NCI-H2196 treated with DMSO at 0.1 percent for 48 hours (cell line): ENCODE results near the gene TLE7.

Experiments used
- DNase-seq: peaks from one replicate; lab custom pipeline; 2025; ENCODE audit not compliant: unreplicated experiment; lab: John Stamatoyannopoulos, UW

The TLE7 gene

GRCh38 chr16:71414038-71414437 is 27.8 kb downstream of the TLE7 start:
- no peak for DNase-seq

GRCh38 chr16:71413341-71413740 is 28.5 kb downstream of the TLE7 start:
- no peak for DNase-seq

- peak; percentile 15 for DNase-seq
Measured at GRCh38 chr16:71412270-71413160, 29.3 kb downstream of the TLE7 start.

- DNase-seq: no peak
Measured at GRCh38 chr16:71410146-71410545, 31.7 kb downstream of the TLE7 start.

- no peak for DNase-seq
Measured at GRCh38 chr16:71409011-71409775, 32.7 kb downstream of the TLE7 start.

- no peak for DNase-seq
Measured at GRCh38 chr16:71408536-71408935, 33.3 kb downstream of the TLE7 start.

GRCh38 chr16:71407731-71408130 is 34.1 kb downstream of the TLE7 start:
- no peak for DNase-seq

GRCh38 chr16:71406724-71407123 is 35.1 kb downstream of the TLE7 start:
- no peak for DNase-seq

GRCh38 chr16:71406316-71406715 is 35.5 kb downstream of the TLE7 start:
- DNase-seq: no peak

- DNase-seq: no peak
Measured at GRCh38 chr16:71404364-71404763, 37.5 kb downstream of the TLE7 start.

GRCh38 chr16:71402674-71403073 is 39.2 kb downstream of the TLE7 start:
- DNase-seq: no peak

GRCh38 chr16:71402007-71402406 is 39.8 kb downstream of the TLE7 start:
- no peak for DNase-seq

GRCh38 chr16:71399801-71400563 is 41.9 kb downstream of the TLE7 start:
- DNase-seq: no peak

- DNase-seq: no peak
Measured at GRCh38 chr16:71396594-71396993, 45.3 kb downstream of the TLE7 start.

- no peak for DNase-seq
Measured at GRCh38 chr16:71389330-71389729, 52.5 kb downstream of the TLE7 start.

- no peak for DNase-seq
Measured at GRCh38 chr16:71387045-71387871, 54.6 kb downstream of the TLE7 start.

GRCh38 chr16:71384073-71384724 is 57.7 kb downstream of the TLE7 start:
- no peak for DNase-seq

GRCh38 chr16:71383054-71383773 is 58.6 kb downstream of the TLE7 start:
- no peak for DNase-seq

- DNase-seq: no peak
Measured at GRCh38 chr16:71380831-71381230, 61.0 kb downstream of the TLE7 start.
